ENCODE data around the gene CEP192. TPM values are rescaled to one million over a fixed set of nuclear protein-coding genes. Genes with fewer than 3 reads are reported as not detected.

The CEP192 gene
- total and polyA plus RNA-seq, 2 of the 13 experiments (the other 11 are each of a cell fraction or from before 2014, with no cell fraction given): 15.3 to 24.7 TPM

GRCh38 chr18:13107074-13107473, 115.9 kb downstream of the CEP192 start (continued):
- TF ChIP-seq PAXIP1 (CRISPR knock-in tag; conservative IDR thresholded peaks at IDR 0.05) (no peak), ZXDC (CRISPR knock-in tag; IDR thresholded peaks at IDR 0.05) (no peak), GZF1 (CRISPR knock-in tag; IDR thresholded peaks at IDR 0.05) (no peak), ZNF563 (CRISPR knock-in tag; IDR thresholded peaks at IDR 0.05) (no peak), ZNF772 (CRISPR knock-in tag; IDR thresholded peaks at IDR 0.05) (no peak), HOXD1 (CRISPR knock-in tag; IDR thresholded peaks at IDR 0.05) (no peak), SIX1 (CRISPR knock-in tag; IDR thresholded peaks at IDR 0.05; ENCODE audit: borderline replicate concordance) (no peak), RBFOX2 (IDR thresholded peaks at IDR 0.05; ENCODE audit: low read depth, low read length) (no peak), ZNF446 (CRISPR knock-in tag; IDR thresholded peaks at IDR 0.05) (no peak), YEATS2 (CRISPR knock-in tag; IDR thresholded peaks at IDR 0.05; ENCODE audit: borderline replicate concordance) (no peak)

Data from HepG2 (cell line).